PFSK-1 (cell line): Measurements from ENCODE around the gene OSTF1.

Experiments
- POLR2AphosphoS5 ChIP-seq: IDR thresholded peaks from 2 replicates; pipeline ENCODE4 v1.6.1; 2012; ENCODE audit warnings: low read depth, mild to moderate bottlenecking, control low read depth, low read length, moderate library complexity
- REST ChIP-seq, 2 experiments: IDR thresholded peaks; 2 replicates each; pipeline versions ENCODE4 v1.6.1 to v1.8.0; 2011 to 2012; ENCODE audit warnings: low read depth in 2 of 2, low read length in 2 of 2, control low read depth in 1 of 2, inconsistent platforms in 1 of 2, mild to moderate bottlenecking in 1 of 2, moderate library complexity in 1 of 2; ENCODE audit not compliant: insufficient read depth in 1 of 2
- TAF1 ChIP-seq: IDR thresholded peaks from 2 replicates; pipeline ENCODE4 v1.6.1; 2012; ENCODE audit warnings: low read length, control low read depth, borderline replicate concordance; ENCODE audit not compliant: insufficient read depth

GRCh38 chr9:75072895-75073294, 15.4 kb upstream of the OSTF1 start:
- TF ChIP-seq TAF1 (no peak), POLR2AphosphoS5 (no peak), REST (IDR thresholded peaks at IDR 0.05; ENCODE audit: insufficient read depth in 1 of 2, low read depth in 2 of 2, low read length in 2 of 2) (no peak)
